ENCODE measurements around the gene CFAP20DC. TPM values are rescaled to one million over a fixed set of nuclear protein-coding genes. Genes with fewer than 3 reads are reported as not detected.

Gene CFAP20DC
- total and polyA plus RNA-seq, 12 donors = 0.13 to 0.25 (median 0.14) TPM; not detected in 8

DNA sequence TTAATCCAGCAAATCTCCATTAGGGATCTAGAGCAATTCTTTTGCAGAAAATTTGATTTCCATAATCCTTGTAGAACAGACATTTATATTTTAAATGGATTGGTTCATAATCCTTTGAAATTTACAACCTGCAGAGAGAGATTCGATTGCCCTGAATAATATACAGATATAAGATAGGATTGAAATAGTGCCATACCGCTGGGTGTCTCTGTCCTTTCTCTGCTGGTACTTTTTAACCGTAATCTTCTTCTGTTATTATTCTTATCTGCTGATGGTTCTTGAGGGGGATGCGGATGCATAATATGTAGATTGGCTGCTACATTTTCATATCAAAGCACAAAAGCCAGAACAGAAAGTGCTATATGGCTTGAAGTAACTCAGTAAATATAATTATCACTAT lies 182.2 kb downstream of the CFAP20DC start:
- intact Hi-C loops (cut with DNase I) = no loop called here
- TF ChIP-seq, protein P1, sequence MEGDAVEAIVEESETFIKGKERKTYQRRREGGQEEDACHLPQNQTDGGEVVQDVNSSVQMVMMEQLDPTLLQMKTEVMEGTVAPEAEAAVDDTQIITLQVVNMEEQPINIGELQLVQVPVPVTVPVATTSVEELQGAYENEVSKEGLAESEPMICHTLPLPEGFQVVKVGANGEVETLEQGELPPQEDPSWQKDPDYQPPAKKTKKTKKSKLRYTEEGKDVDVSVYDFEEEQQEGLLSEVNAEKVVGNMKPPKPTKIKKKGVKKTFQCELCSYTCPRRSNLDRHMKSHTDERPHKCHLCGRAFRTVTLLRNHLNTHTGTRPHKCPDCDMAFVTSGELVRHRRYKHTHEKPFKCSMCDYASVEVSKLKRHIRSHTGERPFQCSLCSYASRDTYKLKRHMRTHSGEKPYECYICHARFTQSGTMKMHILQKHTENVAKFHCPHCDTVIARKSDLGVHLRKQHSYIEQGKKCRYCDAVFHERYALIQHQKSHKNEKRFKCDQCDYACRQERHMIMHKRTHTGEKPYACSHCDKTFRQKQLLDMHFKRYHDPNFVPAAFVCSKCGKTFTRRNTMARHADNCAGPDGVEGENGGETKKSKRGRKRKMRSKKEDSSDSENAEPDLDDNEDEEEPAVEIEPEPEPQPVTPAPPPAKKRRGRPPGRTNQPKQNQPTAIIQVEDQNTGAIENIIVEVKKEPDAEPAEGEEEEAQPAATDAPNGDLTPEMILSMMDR (IDR thresholded peaks at IDR 0.05) = no peak
- 57 to 68% methylated on average over 4 of the region's 4 CpGs for WGBS, 2 donors
- Histone ChIP-seq H3K36me3 (no peaks in the 10 kb centered on the region), H3K4me1 (no peaks in the 10 kb centered on the region), H3K4me3 (no peak overlapping the region), H3K27ac (no peak overlapping the region), H3K27me3 (peaks cover 0 to 10% (median 0%) of the 10 kb centered on the region in 7 donors), H3K9me3 (no peaks in the 10 kb centered on the region)
- DNase-seq (no peak), ATAC-seq (no peak)

DNA sequence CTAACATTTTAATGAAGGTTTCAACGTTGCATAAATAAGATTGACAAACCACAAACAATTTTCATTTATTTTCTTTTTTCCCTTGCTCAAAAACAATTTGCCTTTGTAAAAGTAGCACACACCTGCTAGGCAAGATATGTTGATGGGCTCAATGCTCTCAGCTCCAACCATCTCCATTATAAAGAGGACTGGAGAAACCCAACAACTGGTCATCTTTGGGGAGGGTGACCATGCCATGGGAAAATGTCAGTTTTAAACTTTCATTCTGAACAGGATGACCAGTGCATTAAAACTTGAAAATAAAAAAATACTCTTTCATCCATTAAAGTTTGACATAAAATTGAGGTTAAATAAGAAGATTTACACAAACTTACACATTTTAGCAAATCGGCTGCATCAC lies 183.7 kb downstream of the CFAP20DC start:
- TF ChIP-seq, protein P1 (IDR thresholded peaks at IDR 0.05) = no peak
- ATAC-seq (no peak), DNase-seq (no peak)
- intact Hi-C loops (cut with DNase I) = no loop called here
- H3K27me3 ChIP-seq = peaks cover 0 to 6% (median 0%) of the 10 kb centered on the region in 7 donors
- WGBS, 2 donors = 49 to 60% methylated on average over 2 of the region's 2 CpGs
- no peak overlapping the region for H3K27ac ChIP-seq
- no peaks in the 10 kb centered on the region for H3K36me3 ChIP-seq
- no peak overlapping the region for H3K4me3 ChIP-seq
- H3K4me1 ChIP-seq = no peaks in the 10 kb centered on the region
- H3K9me3 ChIP-seq = no peaks in the 10 kb centered on the region

DNA sequence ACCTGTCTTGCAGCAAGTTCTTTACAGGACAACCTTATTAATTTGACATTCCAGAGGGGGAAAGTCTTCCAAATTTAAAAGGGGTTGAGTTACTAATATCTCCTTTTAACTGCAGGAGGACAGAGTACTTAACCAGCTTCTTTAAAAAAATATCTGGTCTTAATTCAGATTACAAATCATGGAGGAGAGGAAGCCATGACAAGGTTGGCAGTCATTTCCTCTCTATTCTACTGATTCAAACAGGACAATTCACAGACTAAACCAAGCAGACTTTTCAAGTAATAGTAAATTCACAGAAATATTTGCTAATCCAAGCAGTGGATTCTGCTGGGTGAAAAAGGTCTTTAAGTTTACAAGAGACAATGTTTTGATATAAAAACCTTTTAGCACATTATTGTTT lies 185.3 kb downstream of the CFAP20DC start:
- ATAC-seq (no peak), DNase-seq (no peak)
- TF ChIP-seq, protein P1 (IDR thresholded peaks at IDR 0.05) = no peak
- Histone ChIP-seq H3K27me3 (peaks cover 0 to 6% (median 0%) of the 10 kb centered on the region in 7 donors), H3K4me1 (no peaks in the 10 kb centered on the region), H3K27ac (no peak overlapping the region), H3K4me3 (no peak overlapping the region), H3K9me3 (no peaks in the 10 kb centered on the region), H3K36me3 (no peaks in the 10 kb centered on the region)
- intact Hi-C loops (cut with DNase I) = loop anchor here in 1 of 10 donors (5.0 kb wide), 1 partner anchor 148 kb away; no protein-coding TSS in a partner anchor

DNA sequence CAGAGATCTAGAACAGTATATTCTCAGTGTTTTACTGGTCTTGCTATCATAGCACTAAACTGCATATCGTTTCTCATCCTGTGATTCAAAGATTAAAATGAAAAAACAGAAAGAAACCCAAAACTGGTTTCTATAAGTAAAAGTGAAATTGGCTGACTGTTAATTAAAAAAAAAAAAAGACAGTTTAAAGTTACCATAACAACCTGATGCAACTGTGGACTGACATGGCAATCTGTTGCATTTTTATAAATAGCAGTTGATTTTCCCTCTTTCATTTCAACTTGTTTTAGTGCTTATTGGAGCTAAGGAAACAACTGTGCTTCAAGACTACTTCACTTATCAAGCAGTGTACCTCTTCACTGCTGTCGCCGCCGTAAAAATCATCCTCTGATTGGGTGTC lies 186.6 kb downstream of the CFAP20DC start:
- H3K4me3 ChIP-seq = no peak overlapping the region
- TF ChIP-seq, protein P1 (IDR thresholded peaks at IDR 0.05) = no peak
- intact Hi-C loops (cut with DNase I) = loop anchor here in 1 of 10 donors (5.0 kb wide), 1 partner anchor 149 kb away; no protein-coding TSS in a partner anchor

More for the DNA sequence above, 186.6 kb downstream of the CFAP20DC start:
- H3K36me3 ChIP-seq = no peaks in the 10 kb centered on the region
- H3K27me3 ChIP-seq = peaks cover 0 to 6% (median 0%) of the 10 kb centered on the region in 7 donors
- WGBS, 2 donors = 71 to 74% methylated on average over 4 of the region's 4 CpGs
- no peak for DNase-seq
- no peaks in the 10 kb centered on the region for H3K9me3 ChIP-seq
- no peak for ATAC-seq
- H3K4me1 ChIP-seq = no peaks in the 10 kb centered on the region
- no peak overlapping the region for H3K27ac ChIP-seq

All from heart right ventricle (tissue), 16 donors.